ENCODE data around the gene IQSEC1. TPM values are rescaled to one million over a fixed set of nuclear protein-coding genes. Genes with fewer than 3 reads are reported as not detected.

The IQSEC1 gene
- total and polyA plus RNA-seq, 2 donors (not counting 1 experiment from before 2014, with no cell fraction given): 96.7 to 222 TPM

GRCh38 chr3:13074006-13074375, 762 bp upstream of the IQSEC1 start:
- Histone ChIP-seq H3K4me1 (ENCODE audit: control insufficient read depth in 2 of 2, insufficient read depth in 2 of 2, low read length in 2 of 2) (peaks cover 61 to 67% of the 10 kb centered on the region in 2 donors), H3K27ac (ENCODE audit: low read length in 2 of 2) (peak overlapping the region in 1 of 2 donors; percentile 53), H2AFZ (ENCODE audit: insufficient read depth, low read depth, low read length, poor library complexity, severe bottlenecking) (peak overlapping the region; percentile 66), H3K9ac (ENCODE audit: low read length) (peak overlapping the region; percentile 66), H3K27me3 (replicated peaks in 1 of 4; ENCODE audit: control extremely low read depth in 1 of 4, control insufficient read depth in 3 of 4, insufficient read depth in 4 of 4, low read length in 3 of 4) (no peaks in the 10 kb centered on the region), H3K9me3 (ENCODE audit: control extremely low read depth in 1 of 3, control insufficient read depth in 2 of 3, insufficient read depth in 1 of 3, low read length in 2 of 3) (no peaks in the 10 kb centered on the region), H3K36me3 (replicated peaks in 1 of 2; ENCODE audit: control extremely low read depth in 1 of 2, control insufficient read depth in 1 of 2, extremely low read depth in 1 of 2, insufficient read depth in 2 of 2, low read length in 1 of 2) (no peaks in the 10 kb centered on the region), H3K4me3 (ENCODE audit: control extremely low read depth in 1 of 5, extremely low read depth in 1 of 5, insufficient read depth in 1 of 5, low read depth in 2 of 5, low read length in 4 of 5) (peak overlapping the region in 4 of 5 experiments; percentile 49 to 65 (median 57)), H3K4me2 (replicated peaks; ENCODE audit: low read depth, low read length, poor library complexity, severe bottlenecking) (peak overlapping the region; percentile 92), H3K79me2 (ENCODE audit: control insufficient read depth, insufficient read depth, low read length) (peaks cover 81% of the 10 kb centered on the region), H4K20me1 (ENCODE audit: control insufficient read depth, insufficient read depth, low read length, poor library complexity, severe bottlenecking) (no peaks in the 10 kb centered on the region)
- Mint-ChIP-seq H3K4me3 (peak overlapping the region; percentile 91), H3K27me3 (no peaks in the 10 kb centered on the region), H3K9me3 (ENCODE audit: insufficient read depth) (no peaks in the 10 kb centered on the region), H3K27ac (peak overlapping the region; percentile 59), H3K4me1 (peaks cover 67% of the 10 kb centered on the region)
- CTCF ChIA-PET: interaction anchor here (1.1 to 1.5 kb wide), 5 partner anchors 11 to 264 kb away, joined by 3 to 7 read pairs (median 4); no protein-coding TSS in a partner anchor
- WGBS (ENCODE audit: insufficient coverage): 72% methylated on average over 12 of the region's 13 CpGs
- POLR2A ChIA-PET: interaction anchor here (0.7 to 2.0 kb wide), 3 partner anchors 8 to 17 kb away, joined by 3 to 8 read pairs (median 7); no protein-coding TSS in a partner anchor
- TF ChIP-seq EZH2 (IDR thresholded peaks at IDR 0.05; ENCODE audit: borderline replicate concordance, insufficient read depth, low read depth, low read length, poor library complexity, severe bottlenecking): no peak
- TF ChIP-seq, protein P1, sequence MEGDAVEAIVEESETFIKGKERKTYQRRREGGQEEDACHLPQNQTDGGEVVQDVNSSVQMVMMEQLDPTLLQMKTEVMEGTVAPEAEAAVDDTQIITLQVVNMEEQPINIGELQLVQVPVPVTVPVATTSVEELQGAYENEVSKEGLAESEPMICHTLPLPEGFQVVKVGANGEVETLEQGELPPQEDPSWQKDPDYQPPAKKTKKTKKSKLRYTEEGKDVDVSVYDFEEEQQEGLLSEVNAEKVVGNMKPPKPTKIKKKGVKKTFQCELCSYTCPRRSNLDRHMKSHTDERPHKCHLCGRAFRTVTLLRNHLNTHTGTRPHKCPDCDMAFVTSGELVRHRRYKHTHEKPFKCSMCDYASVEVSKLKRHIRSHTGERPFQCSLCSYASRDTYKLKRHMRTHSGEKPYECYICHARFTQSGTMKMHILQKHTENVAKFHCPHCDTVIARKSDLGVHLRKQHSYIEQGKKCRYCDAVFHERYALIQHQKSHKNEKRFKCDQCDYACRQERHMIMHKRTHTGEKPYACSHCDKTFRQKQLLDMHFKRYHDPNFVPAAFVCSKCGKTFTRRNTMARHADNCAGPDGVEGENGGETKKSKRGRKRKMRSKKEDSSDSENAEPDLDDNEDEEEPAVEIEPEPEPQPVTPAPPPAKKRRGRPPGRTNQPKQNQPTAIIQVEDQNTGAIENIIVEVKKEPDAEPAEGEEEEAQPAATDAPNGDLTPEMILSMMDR (IDR thresholded peaks at IDR 0.05): no peak
- intact Hi-C loops (cut with micrococcal nuclease): loop anchor here (5.0 kb wide), 1 partner anchor 258 kb away; no protein-coding TSS in a partner anchor
- no peak for DNase-seq
- ATAC-seq (ENCODE audit: low read depth): no peak

DNA sequence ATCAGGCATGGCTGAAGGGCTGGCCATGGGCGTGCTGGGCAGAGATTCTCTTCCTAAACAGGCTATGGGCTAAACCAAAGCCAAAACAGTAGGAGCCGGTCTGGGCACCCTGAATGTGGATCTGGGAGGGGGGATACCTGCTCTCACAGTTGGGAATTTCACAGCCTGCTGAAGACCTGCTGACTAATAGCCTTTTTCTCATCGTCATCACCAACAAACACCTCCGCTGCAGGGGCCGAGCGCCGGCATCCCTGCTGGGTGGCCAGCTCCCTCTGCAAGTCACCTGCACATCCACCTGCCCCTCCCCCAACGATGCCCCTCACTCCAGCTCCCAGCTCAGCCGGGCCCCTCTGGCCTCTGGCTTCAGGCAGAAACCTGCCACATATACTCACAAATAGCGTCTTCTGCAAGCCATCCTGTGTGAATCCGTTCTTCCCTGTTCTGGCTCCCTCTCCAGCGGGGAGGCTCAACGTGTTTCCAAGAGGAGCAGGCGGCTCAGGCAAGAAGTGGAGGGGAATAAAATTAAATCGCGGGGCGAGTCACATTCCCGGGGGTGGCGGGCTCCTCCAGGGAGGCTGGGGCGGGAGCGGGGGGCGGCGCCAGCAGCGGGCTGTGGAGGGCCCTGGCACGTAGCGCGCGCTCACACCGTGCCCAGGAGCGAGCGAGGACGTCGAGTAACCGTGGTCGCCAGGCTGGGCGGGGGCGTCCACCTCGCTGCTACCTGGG, 466 bp downstream of the IQSEC1 start:
- Histone ChIP-seq H3K79me2 (ENCODE audit: control insufficient read depth, insufficient read depth, low read length) (peaks cover 82% of the 10 kb centered on the region), H3K27ac (ENCODE audit: low read length in 2 of 2) (peak overlapping the region; percentile 79 to 90), H3K4me3 (ENCODE audit: control extremely low read depth in 1 of 5, extremely low read depth in 1 of 5, insufficient read depth in 1 of 5, low read depth in 2 of 5, low read length in 4 of 5) (peak overlapping the region; percentile 21 to 65 (median 53)), H4K20me1 (ENCODE audit: control insufficient read depth, insufficient read depth, low read length, poor library complexity, severe bottlenecking) (no peaks in the 10 kb centered on the region), H3K9me3 (ENCODE audit: control extremely low read depth in 1 of 3, control insufficient read depth in 2 of 3, insufficient read depth in 1 of 3, low read length in 2 of 3) (peaks cover 0 to 4% (median 0%) of the 10 kb centered on the region in 3 donors), H3K9ac (ENCODE audit: low read length) (peak overlapping the region; percentile 66), H3K27me3 (replicated peaks in 1 of 4; ENCODE audit: control extremely low read depth in 1 of 4, control insufficient read depth in 3 of 4, insufficient read depth in 4 of 4, low read length in 3 of 4) (no peaks in the 10 kb centered on the region), H3K4me1 (ENCODE audit: control insufficient read depth in 2 of 2, insufficient read depth in 2 of 2, low read length in 2 of 2) (peaks cover 57 to 67% of the 10 kb centered on the region in 2 donors), H3K4me2 (replicated peaks; ENCODE audit: low read depth, low read length, poor library complexity, severe bottlenecking) (peak overlapping the region; percentile 92), H3K36me3 (replicated peaks in 1 of 2; ENCODE audit: control extremely low read depth in 1 of 2, control insufficient read depth in 1 of 2, extremely low read depth in 1 of 2, insufficient read depth in 2 of 2, low read length in 1 of 2) (no peaks in the 10 kb centered on the region), H2AFZ (ENCODE audit: insufficient read depth, low read depth, low read length, poor library complexity, severe bottlenecking) (peak overlapping the region; percentile 66)
- H3K9me3 Mint-ChIP-seq (ENCODE audit: insufficient read depth): no peaks in the 10 kb centered on the region
- DNase-seq (peak; percentile 55), ATAC-seq (ENCODE audit: low read depth) (peak; percentile 34)
- peaks cover 67% of the 10 kb centered on the region for H3K4me1 Mint-ChIP-seq
- CTCF ChIA-PET: interaction anchor here (0.7 to 1.6 kb wide), 10 partner anchors 19 to 389 kb away, joined by 3 to 8 read pairs (median 4); no protein-coding TSS in a partner anchor
- POLR2A ChIA-PET: interaction anchor here (0.5 to 2.3 kb wide), 8 partner anchors 11 to 58 kb away, joined by 3 to 8 read pairs (median 6); no protein-coding TSS in a partner anchor
- H3K27ac Mint-ChIP-seq: peak overlapping the region; percentile 93
- TF ChIP-seq, protein P1 (IDR thresholded peaks at IDR 0.05): no peak
- no peak for TF ChIP-seq EZH2 (IDR thresholded peaks at IDR 0.05; ENCODE audit: borderline replicate concordance, insufficient read depth, low read depth, low read length, poor library complexity, severe bottlenecking)
- intact Hi-C loops (cut with micrococcal nuclease): loop anchor here (1.0 to 5.0 kb wide), 8 partner anchors 12 to 260 kb away; no protein-coding TSS in a partner anchor
- H3K4me3 Mint-ChIP-seq: peak overlapping the region; percentile 91
- 16% methylated on average over 37 of the region's 38 CpGs for WGBS (ENCODE audit: insufficient coverage)
- no peaks in the 10 kb centered on the region for H3K27me3 Mint-ChIP-seq
